H1 (cell line): Measurements from ENCODE around the gene KLHL8. TPM values are rescaled to one million over a fixed set of nuclear protein-coding genes. Genes with fewer than 3 reads are reported as not detected.

Experiments
- CHD2 ChIP-seq: IDR thresholded peaks from 2 replicates; pipeline ENCODE4 v1.6.1; 2012; ENCODE audit warnings: low read length, improper control_type of control experiment
- CHD7 ChIP-seq: fragments of 300-600 bp; sonication (generic); IDR thresholded peaks from 2 replicates; pipeline ENCODE4 v1.7.1; 2012; ENCODE audit warnings: low read length, moderate library complexity, mild to moderate bottlenecking, inconsistent platforms; ENCODE audit not compliant: insufficient replicate concordance
- MAFK ChIP-seq: IDR thresholded peaks from 2 replicates; pipeline ENCODE4 v1.6.1; 2012; ENCODE audit warnings: low read depth, mild to moderate bottlenecking, improper control_type of control experiment, low read length
- SIRT6 ChIP-seq: IDR thresholded peaks from one replicate; pipeline ENCODE4 v1.7.1; 2012; ENCODE audit warnings: low read length, inconsistent platforms
- SP2 ChIP-seq: IDR thresholded peaks from 2 replicates; pipeline ENCODE4 v1.6.1; 2012; ENCODE audit warnings: mild to moderate bottlenecking, low read length, inconsistent platforms
- TBP ChIP-seq: IDR thresholded peaks from 2 replicates; pipeline ENCODE4 v1.6.1; 2011; ENCODE audit warnings: low read depth, low read length, improper control_type of control experiment
- polyA plus RNA-seq, 7 experiments: library from polyadenylated mRNA; depleted of rRNA in 3 of 7; stranded (reverse) in 5 of 7; unstranded in 2 of 7; fragments of >200 nt in 5 of 7; fragments of 200-250 nt in 2 of 7; gene quantifications; 1 replicate in 5 of 7; 2 replicates in 1 of 7; 4 replicates in 1 of 7; pipeline versions ENCODE4 v1.2.1 to v1.2.3, GENCODE V29; 2011 to 2013; ENCODE audit warnings: missing spikeins in 2 of 7, mixed read lengths in 2 of 7
- total RNA-seq: library from RNA; stranded (reverse); fragmentation: NEBNext Ultra II Directional; extraction: Animal tissue kit (Norgen Biotek cat#: 25700); gene quantifications from 2 replicates; pipeline ENCODE4 v1.2.1, GENCODE V29; 2021
- TF ChIP-seq, protein P1 (sequence below): IDR thresholded peaks from 2 replicates; pipeline ENCODE4 v1.6.1; 2012; ENCODE audit warnings: inconsistent platforms

Gene KLHL8
- total and polyA plus RNA-seq, 2 of the 8 experiments (the other 6 are each of a cell fraction or from before 2014, with no cell fraction given): 0.94 to 8.1 TPM

DNA sequence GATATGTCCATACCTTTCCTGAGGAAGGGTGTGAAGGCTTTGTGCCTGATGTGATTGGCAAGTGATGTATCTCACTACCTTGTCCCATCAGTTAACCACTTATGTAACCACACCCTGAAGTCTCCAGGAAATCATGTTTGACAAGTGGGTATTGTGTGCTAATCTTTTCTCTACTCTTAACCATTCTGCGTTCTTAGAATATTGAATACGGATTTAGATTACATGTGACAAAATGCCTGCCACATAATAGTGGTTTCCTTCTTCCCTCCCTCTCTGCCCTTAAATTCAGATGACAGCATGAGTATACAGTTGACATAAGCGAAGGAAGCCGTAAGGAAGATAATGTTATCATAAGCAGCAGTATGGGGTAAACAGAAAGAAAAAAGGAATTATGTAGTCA, 108.4 kb downstream of the KLHL8 start (continued):
- no peak for TF ChIP-seq CHD7
- TF ChIP-seq, protein P1, sequence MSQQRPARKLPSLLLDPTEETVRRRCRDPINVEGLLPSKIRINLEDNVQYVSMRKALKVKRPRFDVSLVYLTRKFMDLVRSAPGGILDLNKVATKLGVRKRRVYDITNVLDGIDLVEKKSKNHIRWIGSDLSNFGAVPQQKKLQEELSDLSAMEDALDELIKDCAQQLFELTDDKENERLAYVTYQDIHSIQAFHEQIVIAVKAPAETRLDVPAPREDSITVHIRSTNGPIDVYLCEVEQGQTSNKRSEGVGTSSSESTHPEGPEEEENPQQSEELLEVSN: no peak
- TF ChIP-seq SIRT6: no peak
- no peak for TF ChIP-seq SP2
- TF ChIP-seq TBP: no peak
- TF ChIP-seq CHD2: no peak
- no peak for TF ChIP-seq MAFK
- TF ChIP-seq, all 59 proteins: peak for 0
